HG02610 (cell line): ENCODE measurements around the gene MEMO1.

ENCODE experiments used
- ATAC-seq: cut with Tn5 transposase; IDR thresholded peaks from one replicate; pipeline ENCODE4 v1.9.1; 2021; ENCODE audit warnings: mild to moderate bottlenecking, moderate library complexity; ENCODE audit not compliant: unreplicated experiment

Gene MEMO1

DNA sequence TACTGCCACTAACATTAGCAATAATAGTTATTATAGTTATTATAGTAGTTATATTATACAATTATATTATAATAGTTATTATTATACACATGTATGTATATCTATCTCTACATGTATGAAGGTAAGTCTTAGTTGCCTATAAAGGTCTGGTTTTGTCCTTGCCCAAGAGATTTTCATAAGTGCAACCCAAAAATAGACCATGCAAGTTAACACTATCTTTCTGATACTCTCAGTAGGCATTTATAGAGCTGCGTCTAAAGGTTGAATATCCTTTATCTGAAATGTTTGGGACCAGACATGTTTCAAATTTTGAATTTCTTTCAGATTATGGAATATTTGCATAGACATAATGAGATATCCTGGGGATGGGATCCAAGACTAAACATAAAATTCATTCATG, 175.4 kb downstream of the MEMO1 start:
- no peak for ATAC-seq

DNA sequence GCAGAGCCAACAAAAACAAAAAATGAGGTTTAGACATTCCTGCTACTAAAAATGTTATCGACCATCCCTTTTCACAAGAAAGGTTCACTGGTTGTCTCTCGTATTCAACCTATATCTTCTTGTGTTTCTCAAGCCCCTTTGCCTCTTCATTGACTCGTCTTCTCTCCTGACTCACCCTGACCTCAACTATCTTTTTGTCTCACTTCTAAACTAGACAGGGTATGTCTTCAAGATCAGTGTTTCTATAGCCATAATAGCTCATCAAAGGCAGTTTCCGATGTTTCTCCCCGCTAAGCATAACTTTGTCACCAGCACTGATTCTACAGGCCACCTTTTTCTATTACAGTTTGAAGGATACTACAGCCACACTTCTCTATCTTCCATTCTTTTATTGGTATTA, 178.4 kb downstream of the MEMO1 start:
- ATAC-seq: no peak

DNA sequence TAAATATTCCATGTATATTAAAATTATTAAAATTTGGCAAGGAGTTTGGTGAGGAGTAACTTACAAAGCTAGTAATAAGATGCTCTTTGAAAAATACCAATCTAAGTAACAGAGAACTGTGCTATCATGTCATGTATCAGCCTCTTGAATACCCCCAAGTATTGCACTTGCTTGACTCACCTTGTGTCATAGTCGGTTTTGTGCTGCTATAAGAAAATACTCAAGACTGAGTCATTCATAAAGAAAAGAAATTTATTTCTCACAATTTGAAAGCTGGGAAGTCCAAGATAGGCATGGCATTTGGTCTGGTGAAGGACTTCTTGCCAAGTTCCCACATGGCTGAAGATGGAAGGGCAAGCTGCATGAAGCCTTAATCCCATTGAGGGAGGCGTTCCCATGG, 179.2 kb downstream of the MEMO1 start:
- ATAC-seq: no peak

DNA sequence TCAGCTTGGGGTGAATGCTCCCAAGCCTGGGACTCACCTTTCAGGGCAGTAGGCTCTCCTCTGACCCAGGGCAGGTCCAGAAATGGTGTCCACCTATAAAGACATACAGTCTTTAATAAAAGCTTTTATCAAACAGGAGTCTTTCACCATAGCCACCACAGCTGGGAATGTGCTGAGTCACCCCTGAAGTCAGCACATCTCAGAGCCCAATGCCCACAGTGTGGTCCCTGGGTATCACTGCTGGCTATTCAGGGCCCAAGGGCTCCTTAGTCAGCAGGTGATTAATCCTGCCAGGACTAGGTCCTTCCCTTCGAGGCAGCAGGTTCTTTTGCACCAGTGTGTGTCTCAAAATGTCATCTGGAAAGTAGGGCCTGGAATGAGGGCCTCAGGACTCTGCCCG, 181.9 kb downstream of the MEMO1 start:
- no peak for ATAC-seq

DNA sequence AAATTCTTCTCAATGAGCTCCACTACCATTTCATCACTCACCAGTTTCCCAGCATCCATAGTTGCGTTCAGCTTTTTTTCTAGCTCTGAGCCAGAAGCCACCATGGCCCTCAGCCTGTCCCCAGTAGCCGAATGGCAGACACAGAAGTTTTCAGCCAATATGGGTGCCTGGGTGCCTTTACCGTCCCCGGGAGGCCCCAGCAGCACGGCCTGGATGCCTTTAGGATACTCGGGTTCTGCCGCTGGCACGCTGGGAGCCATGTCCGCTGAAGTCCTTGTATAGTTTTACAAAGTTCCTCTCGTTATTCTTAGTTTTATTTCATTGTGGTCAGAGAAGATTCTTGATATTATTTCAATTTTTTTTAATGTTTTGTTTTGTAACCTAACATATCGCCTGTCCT, 187.2 kb downstream of the MEMO1 start:
- no peak for ATAC-seq

DNA sequence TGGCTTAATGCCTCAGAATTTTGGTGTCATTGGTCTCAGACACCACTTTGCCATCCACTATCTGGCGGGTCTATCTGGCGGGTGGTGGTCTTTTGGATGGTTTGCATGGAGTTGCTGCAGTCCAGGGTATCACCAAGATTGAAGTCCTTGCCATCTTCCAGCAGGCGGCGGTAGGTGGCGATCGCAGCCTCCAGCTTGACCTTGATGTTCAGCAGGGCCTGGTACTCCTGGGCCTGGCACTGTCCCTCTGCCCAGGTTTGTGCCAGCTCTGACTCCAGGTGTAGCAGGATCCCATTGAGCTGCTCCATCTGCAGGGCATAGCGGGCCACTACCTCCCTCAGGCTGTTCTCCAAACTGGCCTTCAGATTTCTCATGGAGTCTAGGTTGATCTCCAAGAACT, 188.2 kb downstream of the MEMO1 start:
- no peak for ATAC-seq
